Measurements from ENCODE around the gene MRPS14. TPM values are rescaled to one million over a fixed set of nuclear protein-coding genes. Genes with fewer than 3 reads are reported as not detected.
"Not testable (repeated sequence)": the region's sequence is repeated elsewhere in the genome, so short reads cannot be mapped to it uniquely, and the experiment has no call there.

Gene MRPS14
- total RNA-seq, result 51.0 TPM

DNA sequence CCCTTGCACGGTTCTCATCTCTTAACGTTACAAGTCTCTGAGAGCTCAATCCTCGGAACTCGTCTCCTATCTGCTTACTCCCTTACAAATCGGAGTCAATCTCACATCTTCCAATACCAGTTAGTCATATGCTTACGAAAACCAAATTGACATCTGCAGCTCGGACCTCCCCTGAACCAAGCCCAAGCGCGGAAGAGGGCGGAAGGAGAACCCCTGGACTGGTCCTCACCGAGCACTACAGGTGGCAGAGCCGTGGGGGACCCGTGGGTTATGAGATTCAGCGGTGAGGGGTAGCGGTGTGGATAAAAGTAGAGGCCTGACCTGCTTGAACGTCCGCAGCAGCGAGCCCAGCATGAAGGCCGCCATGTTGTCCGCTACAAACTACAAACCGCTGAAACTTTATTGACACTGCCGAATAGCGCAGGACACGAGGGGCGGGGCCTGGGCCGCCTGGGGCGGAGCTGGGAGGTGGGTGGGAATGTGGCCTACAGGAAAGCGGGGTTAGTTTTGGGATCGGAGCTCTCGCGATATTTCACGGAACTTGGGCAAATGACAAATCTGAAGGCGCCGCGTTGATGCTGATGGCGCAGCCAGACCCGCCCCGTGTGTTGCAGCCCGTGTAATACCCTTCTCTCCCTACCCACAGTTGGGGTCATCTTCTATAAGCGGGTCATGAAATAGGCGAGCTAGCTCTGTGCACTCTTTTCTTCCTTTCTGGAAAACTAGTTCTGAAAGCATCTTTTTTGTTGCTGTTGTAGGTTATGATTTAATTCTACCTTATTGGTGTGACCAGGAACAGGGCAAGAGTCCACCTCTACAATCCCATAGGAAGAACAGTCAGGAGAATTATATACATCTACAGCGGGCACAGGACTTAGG is at the start of gene MRPS14:
Gene MRPS14 (minus strand): TSS at position 383 of the 879 bp plus-strand sequence. CDS start 17 bp downstream, at position 366.
- peak; percentile 96 for DNase-seq

- DNase-seq, result peak; percentile 4
Observed at GRCh38 chr1:175072099-175072951, 49.1 kb upstream of the MRPS14 start.

DNA sequence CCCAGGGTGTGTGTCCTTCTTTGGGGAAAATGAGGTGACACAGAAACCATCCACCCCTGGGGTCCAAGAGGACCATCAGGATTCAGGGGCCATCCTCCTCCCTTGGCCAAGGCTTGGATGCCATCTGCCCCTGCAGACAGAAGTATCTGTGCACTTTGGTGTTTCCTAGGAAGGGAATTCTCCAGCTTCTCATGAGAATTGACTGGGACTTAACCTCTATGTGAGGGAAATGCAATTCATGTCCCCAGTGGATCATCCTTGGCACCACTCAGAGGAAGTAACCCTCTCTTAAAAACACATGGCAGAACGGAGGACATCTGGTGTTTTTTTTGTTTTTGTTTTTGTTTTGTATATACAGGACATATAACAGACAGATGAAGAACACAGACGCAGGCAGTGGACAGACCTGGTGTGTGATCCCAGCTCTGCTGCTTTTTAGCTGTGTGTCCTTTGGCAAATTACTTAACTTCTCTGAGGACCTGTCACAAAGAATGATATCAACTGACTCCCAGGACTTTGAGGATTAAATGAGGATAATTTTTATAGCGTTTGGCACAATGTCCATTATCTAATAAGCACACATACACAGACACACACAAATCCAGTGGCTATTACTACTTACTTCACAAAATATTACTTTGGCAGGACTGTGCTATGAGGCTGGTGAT is 48.2 kb upstream of the MRPS14 start:
- DNase-seq, result no peak

DNA sequence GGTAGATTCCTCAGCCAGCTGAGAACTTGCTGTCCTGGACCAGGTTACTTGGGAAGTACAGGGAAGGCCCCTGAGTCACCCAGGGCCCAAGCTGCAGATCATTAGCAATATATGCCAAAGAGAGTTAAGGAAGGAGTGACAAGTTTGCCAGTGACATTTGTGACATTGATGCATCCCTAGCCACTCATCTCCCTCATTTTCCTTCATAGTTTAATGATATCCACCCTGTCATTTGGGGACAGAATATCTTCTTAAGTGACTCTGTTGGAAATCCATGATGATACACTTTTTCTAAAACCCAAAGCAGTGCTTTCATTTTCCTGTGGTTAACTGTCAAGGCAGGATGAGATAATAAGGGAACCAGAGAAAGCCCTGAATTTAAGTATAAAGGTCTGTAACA is 47.6 kb upstream of the MRPS14 start:
- DNase-seq, result no peak

- DNase-seq, result no peak
Observed at GRCh38 chr1:175067362-175068106, 44.3 kb upstream of the MRPS14 start, which contains the start of gene TNN. Gene TNN (plus strand): TSS chr1:175067833. CDS start chr1:175077419, 9,586 bp downstream.

- DNase-seq, result no peak
Observed at GRCh38 chr1:175062858-175063257, 39.6 kb upstream of the MRPS14 start.

- no peak for DNase-seq
Observed at GRCh38 chr1:175062339-175062738, 39.1 kb upstream of the MRPS14 start.

DNA sequence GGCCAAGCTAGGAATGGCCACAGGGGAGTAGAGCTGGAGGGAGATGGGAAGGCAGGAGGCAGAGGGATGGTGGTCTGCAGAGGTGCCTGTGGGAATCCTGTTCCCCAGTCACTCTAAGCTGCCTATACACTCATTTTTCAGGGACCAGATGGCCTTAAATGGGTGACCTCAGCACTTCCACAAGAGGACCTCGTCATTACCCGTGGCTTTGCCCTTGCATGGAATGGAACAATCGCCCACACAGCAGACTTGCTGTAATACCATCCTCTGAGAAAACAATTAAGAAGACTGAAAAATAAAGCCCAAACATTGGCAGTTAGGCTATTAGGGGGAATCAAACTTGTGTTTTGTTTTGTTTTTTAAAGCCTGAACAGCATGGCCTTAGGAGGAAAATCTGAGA is 31.5 kb upstream of the MRPS14 start:
- DNase-seq, result no peak

DNA sequence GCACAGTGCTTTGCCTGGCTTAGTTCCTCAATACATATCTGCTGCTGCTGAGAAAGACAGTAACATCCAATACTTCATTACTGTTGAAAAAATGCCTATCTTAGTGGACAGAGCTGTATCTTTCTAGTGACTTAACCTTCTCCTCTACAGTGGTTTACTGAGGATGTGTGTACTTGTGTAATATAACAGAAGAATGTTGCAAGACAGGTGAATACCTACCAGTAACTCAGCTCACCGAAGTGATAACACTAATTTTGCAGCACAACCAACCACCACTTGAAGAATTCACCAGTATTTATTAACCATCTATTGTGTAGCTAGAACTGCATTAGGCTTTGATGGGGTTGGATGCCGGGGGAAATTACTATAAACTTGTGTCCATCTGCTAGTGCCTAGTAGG is 27.8 kb upstream of the MRPS14 start:
- DNase-seq, result no peak

DNA sequence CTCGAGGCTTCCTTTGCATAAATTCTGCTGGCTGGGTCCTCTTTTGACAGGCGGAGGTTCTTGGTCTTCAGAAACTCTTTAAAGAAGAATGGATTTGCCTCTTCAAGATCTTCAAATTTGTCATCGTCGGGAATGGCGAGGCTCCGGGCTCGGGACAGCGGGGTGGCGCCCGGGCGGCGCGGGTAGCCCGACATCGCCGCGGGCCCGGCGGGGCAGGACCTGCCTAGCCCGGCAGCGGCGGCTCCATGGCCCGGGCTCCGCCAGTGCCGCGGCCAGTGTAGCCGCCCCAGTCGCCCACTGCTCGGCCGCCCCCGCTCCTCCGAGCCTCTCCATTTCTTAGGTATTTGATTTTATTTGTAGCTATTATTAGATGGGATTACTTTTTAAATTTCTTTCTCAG is 22.3 kb upstream of the MRPS14 start:
- DNase-seq, result no peak

DNA sequence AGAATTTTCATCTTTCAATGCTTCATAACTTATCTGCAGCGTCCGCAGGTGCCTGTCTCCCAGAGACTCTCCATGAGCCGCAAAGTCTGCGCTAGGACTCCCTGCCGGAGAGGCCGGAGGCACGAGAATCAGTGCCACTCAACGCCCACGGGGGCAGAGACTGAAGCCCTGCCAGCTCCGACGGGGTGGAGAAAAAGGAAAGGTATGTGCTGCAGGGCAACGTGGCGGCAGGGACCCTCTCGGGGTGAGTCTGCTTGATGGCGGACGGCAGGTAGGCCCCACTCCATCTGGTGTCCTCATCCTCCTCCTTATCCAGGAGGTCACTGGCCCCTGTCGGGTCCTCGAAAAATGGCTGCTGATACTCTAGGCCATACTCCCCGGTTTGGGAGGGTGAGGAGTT is 21.9 kb upstream of the MRPS14 start:
- no peak for DNase-seq

- not testable (repeated sequence) for DNase-seq
Observed at GRCh38 chr1:175044591-175044990, 21.4 kb upstream of the MRPS14 start.

DNA sequence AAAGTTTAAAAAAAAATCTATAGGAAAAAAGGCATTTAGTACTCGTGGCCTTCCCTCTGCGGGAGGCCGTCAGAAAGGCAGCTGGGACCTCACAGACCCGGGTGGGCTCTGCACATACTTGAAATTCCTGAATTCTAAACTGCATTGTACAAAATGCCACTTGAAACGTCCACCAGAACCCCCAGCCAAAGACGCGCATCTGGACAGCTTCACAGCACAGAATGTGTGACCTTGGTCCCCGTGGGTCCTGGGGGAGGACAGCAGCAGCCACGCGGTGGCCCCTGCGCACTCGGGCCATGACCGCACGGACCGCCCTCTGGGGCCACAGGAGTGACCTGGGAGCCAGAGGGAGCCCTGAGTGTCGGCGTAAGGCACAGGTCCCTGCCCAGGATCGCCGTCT is 20.6 kb upstream of the MRPS14 start:
- no peak for DNase-seq

DNA sequence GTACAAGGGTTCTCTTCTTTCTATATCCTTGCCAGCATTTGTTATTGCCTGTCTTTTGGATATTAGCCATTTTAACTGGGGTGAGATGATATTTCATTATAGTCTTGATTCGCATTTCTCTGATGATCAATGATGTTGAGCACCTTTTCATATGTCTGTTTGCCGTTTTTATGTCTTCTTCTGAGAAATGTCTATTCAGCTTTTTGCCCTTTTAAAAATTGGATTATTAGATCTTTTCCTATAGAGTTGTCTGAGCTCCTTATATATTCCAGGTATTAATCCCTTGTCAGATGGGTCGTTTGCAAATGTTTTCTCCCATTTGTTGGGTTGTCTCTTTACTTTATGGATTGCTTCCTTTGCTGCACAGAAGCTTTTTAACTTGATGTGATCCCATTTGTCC is 19.4 kb upstream of the MRPS14 start:
- DNase-seq, result no peak

DNA sequence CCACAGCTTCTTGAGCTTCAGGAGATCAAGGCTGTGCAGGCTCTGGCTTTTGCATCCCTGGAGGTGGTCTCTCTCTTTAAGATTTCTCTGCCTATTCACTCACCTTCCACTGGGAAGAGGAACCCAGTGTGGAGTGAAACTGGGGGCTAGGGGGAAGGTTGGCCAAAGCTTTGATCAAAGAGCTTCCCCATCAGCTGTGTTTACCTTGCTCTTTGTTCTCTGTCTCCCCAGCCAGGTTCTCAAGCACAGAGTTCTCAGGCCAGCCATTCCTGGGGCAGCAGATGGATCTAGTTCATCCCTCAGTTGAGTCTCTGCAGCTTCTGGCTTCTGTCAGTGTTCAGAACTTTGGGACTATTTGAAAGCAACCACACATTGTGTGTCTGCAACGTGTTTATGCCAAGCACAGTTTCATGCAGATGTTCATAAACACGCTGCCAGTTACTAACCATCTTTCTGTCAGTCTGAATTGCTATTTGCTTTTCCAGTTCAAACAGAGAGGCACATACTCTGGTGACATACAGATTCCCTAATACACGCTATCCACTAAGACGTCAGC is 17.2 kb upstream of the MRPS14 start:
- DNase-seq, result no peak

- no peak for DNase-seq
Observed at GRCh38 chr1:175037416-175037815, 14.2 kb upstream of the MRPS14 start.

- DNase-seq, result no peak
Observed at GRCh38 chr1:175036476-175036875, 13.3 kb upstream of the MRPS14 start.

DNA sequence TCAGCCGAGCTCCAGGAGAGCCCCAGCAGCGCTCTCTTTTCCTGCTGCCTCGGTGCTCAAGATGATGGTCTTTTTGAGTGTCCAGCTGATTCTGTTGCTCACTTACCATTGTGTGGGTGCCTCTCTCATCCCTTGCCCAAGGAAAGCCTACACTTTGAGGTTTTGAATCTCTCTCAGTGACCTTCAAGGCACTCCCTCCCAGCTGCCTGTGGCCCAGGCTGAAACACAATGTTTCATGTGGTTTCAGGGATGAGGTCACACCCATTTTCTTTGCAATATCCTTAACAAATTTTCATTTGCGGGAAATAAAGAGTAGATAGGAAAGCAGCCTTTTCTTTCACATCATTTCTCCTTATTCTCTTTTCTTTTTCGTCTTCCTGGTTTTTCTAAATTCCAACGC is 12.6 kb upstream of the MRPS14 start:
- DNase-seq, result no peak

GRCh38 chr1:175034775-175035174 is 11.6 kb upstream of the MRPS14 start:
- no peak for DNase-seq

DNA sequence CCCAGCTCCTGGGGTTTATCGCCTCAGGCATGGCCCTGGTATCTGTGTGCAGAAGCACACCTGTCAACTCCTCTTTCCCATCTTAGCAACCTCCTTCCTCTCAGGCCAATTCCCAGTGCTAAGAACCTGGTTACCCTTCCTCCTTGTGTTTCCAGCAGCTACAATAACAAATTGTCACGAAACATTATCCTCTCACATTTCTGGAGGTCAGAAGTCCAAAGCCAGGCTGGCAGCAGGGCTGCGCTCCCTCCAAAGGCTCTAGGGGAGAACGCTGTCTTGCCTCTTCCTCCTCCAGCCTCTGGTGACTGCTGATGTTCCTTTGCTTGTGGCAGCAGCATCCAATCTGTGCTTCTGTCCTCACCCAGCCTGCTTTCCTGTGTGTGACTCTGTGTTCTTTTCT is 10.7 kb upstream of the MRPS14 start:
- no peak for DNase-seq

DNA sequence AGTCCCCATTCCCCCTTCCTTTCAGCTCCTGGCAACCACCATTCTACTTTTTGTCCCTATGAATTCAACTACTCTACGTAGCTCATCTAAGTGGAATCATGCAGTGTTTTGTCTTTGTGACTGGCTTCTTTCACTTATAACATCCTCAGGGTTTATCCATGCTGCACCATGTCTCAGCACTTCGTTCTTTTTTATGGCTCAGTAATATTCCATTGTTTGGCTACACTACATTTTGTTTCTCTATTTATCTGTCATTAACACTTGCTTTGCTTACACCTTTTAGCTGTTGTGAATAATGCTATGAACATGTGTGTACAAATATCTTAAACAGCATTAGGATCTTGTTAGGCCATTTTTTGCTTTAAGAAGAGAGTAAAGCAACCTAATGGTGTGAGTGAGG is 1.5 kb upstream of the MRPS14 start:
- no peak for DNase-seq

- DNase-seq, result not testable (repeated sequence)
Observed at GRCh38 chr1:175023922-175024242, 657 bp upstream of the MRPS14 start.
